Skeletal muscle cell (primary cell): ENCODE measurements around the gene GATD1.

Experiments used
- DNase-seq: peaks from one replicate; pipeline ENCODE4 v3.0.0-alpha.2; 2010; ENCODE audit warnings: low read depth
- H3K4me3 ChIP-seq: 2 replicates; pipeline ENCODE4 v1.5.1; 2011; ENCODE audit warnings: low read depth, mild to moderate bottlenecking, control low read depth, low read length, moderate library complexity

The GATD1 gene

DNA sequence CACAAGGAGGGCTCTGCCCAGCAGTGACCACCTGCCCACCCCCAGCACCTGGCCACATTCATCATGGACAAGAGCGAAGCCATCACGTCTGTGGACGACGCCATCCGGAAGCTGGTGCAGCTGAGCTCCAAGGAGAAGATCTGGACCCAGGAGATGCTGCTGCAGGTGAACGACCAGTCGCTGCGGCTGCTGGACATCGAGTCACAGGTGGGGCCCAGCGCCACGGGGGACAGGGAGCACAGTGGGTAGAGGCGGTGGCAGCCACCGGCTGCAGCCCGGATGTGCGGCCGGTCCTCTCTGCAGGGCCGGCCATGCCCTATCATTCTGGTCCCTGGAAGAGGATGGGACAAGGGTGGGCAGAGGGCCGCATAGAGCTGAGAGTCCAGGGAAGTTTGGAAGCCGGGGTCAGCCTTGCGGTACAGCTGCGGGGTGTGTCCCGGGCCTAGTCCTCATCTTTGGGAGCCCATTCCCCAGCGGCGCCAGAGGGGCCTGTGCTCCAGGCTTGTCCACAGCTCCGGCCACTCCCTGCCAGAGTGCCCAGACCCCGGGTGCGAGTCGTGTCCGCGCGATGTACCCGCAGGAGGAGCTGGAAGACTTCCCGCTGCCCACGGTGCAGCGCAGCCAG, 57.2 kb downstream of the GATD1 start:
- no peak overlapping the region for H3K4me3 ChIP-seq
- DNase-seq = no peak

DNA sequence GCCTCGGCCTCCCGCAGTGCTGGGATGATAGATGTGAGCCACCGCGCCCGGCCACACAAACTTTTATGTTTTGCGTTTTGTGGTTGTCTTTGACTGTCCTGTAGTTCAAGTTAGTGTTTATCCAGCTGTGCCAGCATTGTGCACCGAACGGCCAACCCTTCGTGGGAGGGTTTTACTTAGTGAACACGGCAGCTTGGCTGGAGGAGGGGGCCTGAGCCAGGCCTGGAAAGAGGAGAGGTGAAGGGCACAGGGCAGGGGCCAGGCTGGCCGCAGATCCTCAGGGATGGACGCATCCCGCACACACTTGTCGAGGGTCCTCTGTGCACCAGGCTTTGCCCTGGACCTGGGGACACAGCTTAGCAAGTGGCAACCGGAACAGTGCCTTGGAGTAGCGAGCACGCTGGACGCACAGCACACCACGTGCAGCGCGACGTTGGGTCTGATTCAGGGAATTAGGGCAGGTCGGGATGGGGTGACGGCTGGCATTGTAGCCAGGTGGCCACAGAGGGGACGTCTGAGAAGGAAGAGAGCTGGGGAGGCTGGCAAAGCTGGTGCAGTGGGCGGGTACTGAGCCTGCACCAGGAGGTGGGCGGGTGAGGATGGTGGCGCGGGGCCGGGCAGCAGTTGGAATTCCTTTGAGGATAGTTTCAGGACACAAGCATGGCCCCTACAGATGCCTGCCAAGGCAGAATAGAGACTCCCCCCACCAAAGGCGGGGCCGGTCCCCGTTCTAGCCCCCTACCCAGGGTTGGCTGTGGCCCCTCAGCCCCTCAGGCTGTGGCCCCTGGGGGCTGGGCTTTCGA, 57.9 kb downstream of the GATD1 start:
- no peak overlapping the region for H3K4me3 ChIP-seq
- DNase-seq = no peak
